ENCODE measurements around the gene IFNA1.
A peak's percentile ranks its signal among the peaks of the same experiment; 100 is the strongest.
"Not testable (repeated sequence)": the region's sequence is repeated elsewhere in the genome, so short reads cannot be mapped to it uniquely, and the experiment has no call there.

Gene IFNA1

DNA sequence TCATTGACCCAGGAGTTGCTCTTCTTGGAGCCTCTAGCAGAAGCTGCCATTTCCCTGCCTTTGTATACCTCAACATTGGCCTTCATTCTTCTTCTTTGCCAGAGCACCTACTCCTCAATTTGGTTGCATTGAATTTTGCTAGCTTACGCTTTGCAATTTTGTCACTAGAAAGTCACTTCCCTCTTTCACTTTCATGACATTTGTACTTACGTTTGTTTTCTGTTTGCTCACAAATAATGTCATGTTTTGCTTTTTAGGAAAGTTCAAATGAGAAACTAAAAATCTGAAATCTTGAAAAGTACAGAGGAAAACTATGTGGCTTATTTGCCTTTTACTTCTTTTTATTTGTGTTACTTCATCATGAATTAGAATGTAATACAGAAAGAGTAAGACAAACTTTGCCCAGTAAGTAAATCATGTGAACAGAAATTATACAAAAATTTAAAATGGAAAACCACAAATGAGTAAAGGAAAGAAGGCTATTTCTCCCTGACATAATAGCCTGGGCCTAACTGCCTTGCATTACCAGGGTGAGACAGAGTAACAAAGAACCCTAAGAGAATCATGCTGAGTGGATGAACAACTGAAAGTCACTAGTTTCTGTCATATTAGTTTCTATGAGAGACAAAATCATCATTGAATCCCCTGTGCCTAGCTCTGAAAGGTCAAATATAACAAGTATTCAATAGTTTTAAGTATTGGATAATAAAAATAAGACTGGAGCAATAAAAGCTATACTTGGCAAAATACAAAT is 7.4 kb upstream of the IFNA1 start:
- Histone ChIP-seq H3F3A (ENCODE audit: insufficient read depth, low read length) (no peaks in the 10 kb centered on the region), H3K4me1 (ENCODE audit: low read length) (no peaks in the 10 kb centered on the region), H3K4me2 (ENCODE audit: low read depth, low read length) (no peak overlapping the region), H3K9ac (ENCODE audit: low read length) (no peak overlapping the region), H4K20me1 (ENCODE audit: insufficient read depth, low read length) (no peaks in the 10 kb centered on the region), H3K79me2 (ENCODE audit: low read length) (no peaks in the 10 kb centered on the region), H3K4me3 (ENCODE audit: low read length) (no peak overlapping the region), H2AFZ (ENCODE audit: low read length) (no peak overlapping the region), H3K9me3 (replicated peaks; ENCODE audit: insufficient read depth, low read length) (no peaks in the 10 kb centered on the region), H3K27ac (ENCODE audit: low read length) (no peak overlapping the region), H3K27me3 (replicated peaks; ENCODE audit: insufficient read depth, low read length) (no peaks in the 10 kb centered on the region), H3K9me2 (replicated peaks; ENCODE audit: insufficient read depth, low read length) (no peaks in the 10 kb centered on the region), H3K36me3 (replicated peaks; ENCODE audit: insufficient read depth, low read length) (no peaks in the 10 kb centered on the region)
- no peak for DNase-seq
- TF ChIP-seq, protein P1, sequence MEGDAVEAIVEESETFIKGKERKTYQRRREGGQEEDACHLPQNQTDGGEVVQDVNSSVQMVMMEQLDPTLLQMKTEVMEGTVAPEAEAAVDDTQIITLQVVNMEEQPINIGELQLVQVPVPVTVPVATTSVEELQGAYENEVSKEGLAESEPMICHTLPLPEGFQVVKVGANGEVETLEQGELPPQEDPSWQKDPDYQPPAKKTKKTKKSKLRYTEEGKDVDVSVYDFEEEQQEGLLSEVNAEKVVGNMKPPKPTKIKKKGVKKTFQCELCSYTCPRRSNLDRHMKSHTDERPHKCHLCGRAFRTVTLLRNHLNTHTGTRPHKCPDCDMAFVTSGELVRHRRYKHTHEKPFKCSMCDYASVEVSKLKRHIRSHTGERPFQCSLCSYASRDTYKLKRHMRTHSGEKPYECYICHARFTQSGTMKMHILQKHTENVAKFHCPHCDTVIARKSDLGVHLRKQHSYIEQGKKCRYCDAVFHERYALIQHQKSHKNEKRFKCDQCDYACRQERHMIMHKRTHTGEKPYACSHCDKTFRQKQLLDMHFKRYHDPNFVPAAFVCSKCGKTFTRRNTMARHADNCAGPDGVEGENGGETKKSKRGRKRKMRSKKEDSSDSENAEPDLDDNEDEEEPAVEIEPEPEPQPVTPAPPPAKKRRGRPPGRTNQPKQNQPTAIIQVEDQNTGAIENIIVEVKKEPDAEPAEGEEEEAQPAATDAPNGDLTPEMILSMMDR (IDR thresholded peaks at IDR 0.05; ENCODE audit: low read length) = no peak
- TF ChIP-seq EZH2 (optimal IDR thresholded peaks at IDR 0.05; ENCODE audit: low read depth, low read length) (no peak), EZH2phosphoT487 (IDR thresholded peaks at IDR 0.05; ENCODE audit: low read length) (no peak)

- no peak overlapping the region for H3K4me2 ChIP-seq (ENCODE audit: low read depth, low read length)
- no peaks in the 10 kb centered on the region for H3K9me3 ChIP-seq (replicated peaks; ENCODE audit: insufficient read depth, low read length)
- H4K20me1 ChIP-seq (ENCODE audit: insufficient read depth, low read length) = no peaks in the 10 kb centered on the region
- no peak overlapping the region for H2AFZ ChIP-seq (ENCODE audit: low read length)
- no peak overlapping the region for H3K4me3 ChIP-seq (ENCODE audit: low read length)
- peak; percentile 55 for DNase-seq
- no peak overlapping the region for H3K27ac ChIP-seq (ENCODE audit: low read length)
- H3K9ac ChIP-seq (ENCODE audit: low read length) = no peak overlapping the region
- H3K9me2 ChIP-seq (replicated peaks; ENCODE audit: insufficient read depth, low read length) = no peaks in the 10 kb centered on the region
- TF ChIP-seq, protein P1 (IDR thresholded peaks at IDR 0.05; ENCODE audit: low read length) = peak; percentile 48
- no peak for TF ChIP-seq EZH2phosphoT487 (IDR thresholded peaks at IDR 0.05; ENCODE audit: low read length)
- no peaks in the 10 kb centered on the region for H3K4me1 ChIP-seq (ENCODE audit: low read length)
- no peaks in the 10 kb centered on the region for H3K27me3 ChIP-seq (replicated peaks; ENCODE audit: insufficient read depth, low read length)
- H3F3A ChIP-seq (ENCODE audit: insufficient read depth, low read length) = no peaks in the 10 kb centered on the region
- no peaks in the 10 kb centered on the region for H3K79me2 ChIP-seq (ENCODE audit: low read length)
- no peaks in the 10 kb centered on the region for H3K36me3 ChIP-seq (replicated peaks; ENCODE audit: insufficient read depth, low read length)
Observed at GRCh38 chr9:21434202-21435014, 5.8 kb upstream of the IFNA1 start.

DNA sequence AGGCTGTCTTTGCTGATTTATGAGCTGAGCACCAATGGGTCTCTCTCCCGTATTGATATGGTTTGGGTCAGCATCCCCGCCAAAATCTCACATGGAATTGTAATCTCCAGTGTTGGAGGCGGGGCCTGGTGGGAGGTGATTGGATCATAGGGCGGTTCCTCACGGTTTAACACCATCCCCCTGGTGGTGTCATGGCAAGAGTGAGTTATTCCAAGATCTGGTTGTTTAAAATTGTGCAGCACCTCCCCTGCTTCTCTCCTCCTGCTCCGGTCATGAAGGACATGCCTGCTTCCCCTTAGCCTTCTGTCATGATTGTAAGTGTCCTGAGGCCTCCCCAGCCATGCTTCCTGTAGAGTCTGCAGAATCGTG is 5.2 kb upstream of the IFNA1 start:
- H3K4me1 ChIP-seq (ENCODE audit: low read length); H2AFZ ChIP-seq (ENCODE audit: low read length); H3K36me3 ChIP-seq (replicated peaks; ENCODE audit: insufficient read depth, low read length); H3K4me2 ChIP-seq (ENCODE audit: low read depth, low read length); DNase-seq; H3K9me2 ChIP-seq (replicated peaks; ENCODE audit: insufficient read depth, low read length); H3K9ac ChIP-seq (ENCODE audit: low read length); H3K4me3 ChIP-seq (ENCODE audit: low read length); H3F3A ChIP-seq (ENCODE audit: insufficient read depth, low read length); H4K20me1 ChIP-seq (ENCODE audit: insufficient read depth, low read length); H3K27ac ChIP-seq (ENCODE audit: low read length); H3K9me3 ChIP-seq (replicated peaks; ENCODE audit: insufficient read depth, low read length); H3K79me2 ChIP-seq (ENCODE audit: low read length); H3K27me3 ChIP-seq (replicated peaks; ENCODE audit: insufficient read depth, low read length): not testable (repeated sequence)
